GM12878 (cell line): ENCODE measurements around the gene MARCHF2. TPM values are rescaled to one million over a fixed set of nuclear protein-coding genes. Genes with fewer than 3 reads are reported as not detected.

Source experiments
- ATAC-seq: fragments of 200-7000 bp; cut with Tn5 transposase; 3 replicates; pipeline ENCODE4 v1.9.1; 2020; ENCODE audit warnings: mild to moderate bottlenecking, moderate library complexity
- BruUV-seq: library from RNA; stranded (reverse); fragments of 400-500 nt; replicated peaks from 2 replicates; lab custom pipeline; 2021; lab: Mats Ljungman, UMichigan
- CTCF ChIA-PET: fragments of 300-600 bp; sonication (Branson Sonifier 250); formaldehyde crosslinking; extraction: SDS; loops from one replicate; lab custom pipeline; 2021; ENCODE audit warnings: inconsistent platforms; lab: Yijun Ruan, JAX
- POLR2A ChIA-PET: fragments of 350-600 bp; formaldehyde crosslinking; extraction: SDS; loops from one replicate; lab custom pipeline; 2021; ENCODE audit warnings: inconsistent platforms; lab: Charles Lee
- RAD21 ChIA-PET: fragments of 300-600 bp; sonication (Branson Sonifier 250); formaldehyde crosslinking; loops from one replicate; lab custom pipeline; 2023; ENCODE audit warnings: antibody characterized with exemption; ENCODE audit not compliant: unreplicated experiment; lab: Charles Lee
- SMC1A ChIA-PET: fragments of 300-600 bp; sonication (Branson Sonifier 250); formaldehyde crosslinking; loops from one replicate; lab custom pipeline; 2023; ENCODE audit not compliant: unreplicated experiment, uncharacterized antibody; lab: Charles Lee
- DNase-seq: peaks from one replicate; pipeline ENCODE4 v3.0.0-alpha.2; 2011; ENCODE audit warnings: low read depth, low spot score
- FAIRE-seq: peaks from 3 replicates; lab custom pipeline; 2011; peaks lifted over from hg19 to GRCh38; lab: Jason Lieb, UNC
- H2AFZ ChIP-seq: 2 replicates; pipeline ENCODE4 v1.6.0; 2011; ENCODE audit warnings: low read depth, low read length, control low read depth; ENCODE audit not compliant: control insufficient read depth
- H3K27ac ChIP-seq: 2 replicates; pipeline ENCODE4 v1.5.1; 2011; ENCODE audit warnings: control low read depth; ENCODE audit not compliant: control insufficient read depth, insufficient read depth
- H3K27me3 ChIP-seq, 2 experiments: replicated peaks in 1 of 2; 2 replicates each; pipeline versions ENCODE4 v1.6.0 to v1.6.1; 2011; ENCODE audit warnings: low read length in 1 of 2; ENCODE audit not compliant: control insufficient read depth in 2 of 2, insufficient read depth in 2 of 2
- H3K36me3 ChIP-seq, 2 experiments: 2 replicates each; pipeline ENCODE4 v1.5.1; 2011; ENCODE audit warnings: low read length in 1 of 2; ENCODE audit not compliant: control insufficient read depth in 2 of 2, insufficient read depth in 2 of 2
- H3K4me1 ChIP-seq: 2 replicates; pipeline ENCODE4 v1.6.1; 2011; ENCODE audit warnings: mild to moderate bottlenecking, low read length, moderate library complexity, mixed read lengths; ENCODE audit not compliant: control insufficient read depth, insufficient read depth
- H3K4me2 ChIP-seq: 2 replicates; pipeline ENCODE4 v1.6.0; 2011; ENCODE audit warnings: control low read depth; ENCODE audit not compliant: control insufficient read depth, insufficient read depth
- H3K4me3 ChIP-seq: fragments of 200-600 bp; sonication (generic); 2 replicates; pipeline ENCODE4 v1.5.1; 2016
- H3K79me2 ChIP-seq: 2 replicates; pipeline ENCODE4 v1.6.0; 2011; ENCODE audit warnings: low read length; ENCODE audit not compliant: control insufficient read depth, insufficient read depth
- H3K9ac ChIP-seq: 2 replicates; pipeline ENCODE4 v1.8.0; 2011; ENCODE audit warnings: low read length, control low read depth, mixed read lengths; ENCODE audit not compliant: control insufficient read depth, insufficient read depth
- H3K9me3 ChIP-seq: replicated peaks from 3 replicates; pipeline ENCODE4 v1.5.1; 2011; ENCODE audit warnings: mild to moderate bottlenecking, low read length; ENCODE audit not compliant: control insufficient read depth, insufficient read depth
- H4K20me1 ChIP-seq: 2 replicates; pipeline ENCODE4 v1.6.0; 2011; ENCODE audit not compliant: control insufficient read depth, insufficient read depth
- BCL11A ChIP-seq: IDR thresholded peaks from 2 replicates; pipeline ENCODE4 v1.6.1; 2011; ENCODE audit warnings: low read depth, low read length
- E4F1 ChIP-seq: fragments of 450-650 bp; IDR thresholded peaks from 2 replicates; pipeline ENCODE4 v1.6.1; 2018; ENCODE audit warnings: borderline replicate concordance, mild to moderate bottlenecking; ENCODE audit not compliant: partially characterized antibody
- GABPA ChIP-seq: IDR thresholded peaks from 2 replicates; pipeline ENCODE4 v1.6.1; 2014; ENCODE audit warnings: antibody characterized with exemption, low read depth, mild to moderate bottlenecking, inconsistent platforms
- HDGF ChIP-seq: fragments of 450-650 bp; IDR thresholded peaks from 2 replicates; pipeline ENCODE4 v1.6.1; 2016; ENCODE audit warnings: antibody characterized with exemption
- IRF5 ChIP-seq: fragments of 450-650 bp; IDR thresholded peaks from 2 replicates; pipeline ENCODE4 v1.6.1; 2017; ENCODE audit warnings: borderline replicate concordance
- POLR2A ChIP-seq: IDR thresholded peaks from 2 replicates; pipeline ENCODE4 v1.6.1; 2011; ENCODE audit warnings: low read depth, mild to moderate bottlenecking, low read length
- SP1 ChIP-seq: IDR thresholded peaks from one replicate; pipeline ENCODE4 v1.6.1; 2011; ENCODE audit warnings: low read depth, low read length
- TCF12 ChIP-seq: IDR thresholded peaks from 2 replicates; pipeline ENCODE4 v1.6.1; 2011; ENCODE audit warnings: low read depth, mild to moderate bottlenecking, low read length
- USF2 ChIP-seq: IDR thresholded peaks from 2 replicates; pipeline ENCODE4 v1.6.1; 2011; ENCODE audit warnings: low read depth, low read length, improper control_type of control experiment, borderline replicate concordance
- WGBS: methylation state at CpG from one replicate; pipeline ENCODE4 v1.1.6; 2016; ENCODE audit warnings: low lambda C conversion rate; ENCODE audit not compliant: insufficient replicate concordance, insufficient coverage; ENCODE audit errors: missing lambda C conversion rate; 5-methylcytosine and 5-hydroxymethylcytosine counted together
- in situ Hi-C: fragments of 300-500 bp; cut with MboI; formaldehyde crosslinking; loops from 9 replicates; pipeline ENCODE4 v1.14.3; 2018; ENCODE audit warnings: mixed read lengths
- intact Hi-C: fragments of 100-400 bp; cut with micrococcal nuclease; formaldehyde crosslinking; loops from one replicate; pipeline ENCODE4 v1.14.2; 2022; ENCODE audit not compliant: unreplicated experiment
- polyA plus RNA-seq, 11 experiments: library from polyadenylated mRNA; depleted of rRNA in 4 of 11; unstranded in 6 of 11; stranded (reverse) in 5 of 11; fragments of >200 nt; fragmentation: Nextera tagmentation in 4 of 11; fragmentation: Illumina TruSeq in 1 of 11; extraction: Ambion mirVana in 4 of 11; extraction: Trizol in 1 of 11; gene quantifications; 1 replicate in 1 of 11; 2 replicates in 10 of 11; pipeline versions ENCODE4 v1.2.1 to v1.2.3, GENCODE V29; 2011 to 2016; ENCODE audit warnings: inconsistent platforms in 2 of 11, missing spikeins in 2 of 11, low read depth in 1 of 11
- total RNA-seq, 4 experiments: library from RNA; depleted of rRNA in 3 of 4; stranded (reverse); fragments of >200 nt in 3 of 4; fragmentation: Illumina TruSeq in 1 of 4; extraction: Trizol in 1 of 4; gene quantifications; 2 replicates each; pipeline versions ENCODE4 v1.2.1 to v1.2.3, GENCODE V29; 2013 to 2021

The MARCHF2 gene
- total and polyA plus RNA-seq, 10 of the 15 experiments (the other 5 are each of a cell fraction or from before 2014, with no cell fraction given), result 1.6 to 30.3 (median 10.8) TPM

- no peak overlapping the region for H3K27ac ChIP-seq
- H2AFZ ChIP-seq, result no peak overlapping the region
- POLR2A ChIA-PET, result interaction anchor here (0.5 kb wide), 1 partner anchor 20 kb away, joined by 5 read pairs; no protein-coding TSS in a partner anchor
- no peaks in the 10 kb centered on the region for H3K27me3 ChIP-seq
- no peak overlapping the region for H3K4me3 ChIP-seq
- H4K20me1 ChIP-seq, result peaks cover 41% of the 10 kb centered on the region
- in situ Hi-C loops, result no loop called here
- H3K4me2 ChIP-seq, result no peak overlapping the region
- ATAC-seq, result no peak
- TF ChIP-seq USF2 (no peak), BCL11A (no peak), POLR2A (no peak), HDGF (no peak), E4F1 (no peak), SP1 (no peak), IRF5 (no peak), GABPA (no peak), TCF12 (no peak)
- CTCF ChIA-PET, result interaction anchor here (1.1 kb wide), 1 partner anchor 218 kb away, joined by 3 read pairs; no protein-coding TSS in a partner anchor
- peaks cover 10% of the 10 kb centered on the region for H3K4me1 ChIP-seq
- WGBS, result 42% methylated on average over 1 of the region's 1 CpG
- BruUV-seq, result no TSS peak
- RAD21 ChIA-PET, result no interaction called here
- H3K9ac ChIP-seq, result no peak overlapping the region
- FAIRE-seq, result no peak
- DNase-seq, result no peak
- no peaks in the 10 kb centered on the region for H3K9me3 ChIP-seq
- H3K79me2 ChIP-seq, result peaks cover 94% of the 10 kb centered on the region
- SMC1A ChIA-PET, result no interaction called here
- intact Hi-C loops, result no loop called here
- H3K36me3 ChIP-seq, result peaks cover 12 to 40% of the 10 kb centered on the region in 2 experiments
These were observed 41.1 kb downstream of the MARCHF2 start for GRCh38 chr19:8454218-8454617.
